PC-9 (cell line): Measurements from ENCODE around the gene GCC2. TPM values are rescaled to one million over a fixed set of nuclear protein-coding genes. Genes with fewer than 3 reads are reported as not detected.

ENCODE experiments used
- BruUV-seq: library from RNA; stranded (reverse); fragments of 400-500 nt; replicated peaks from 2 replicates; lab custom pipeline; 2021; lab: Mats Ljungman, UMichigan
- CTCF ChIA-PET: fragments of 300-600 bp; sonication (Branson Sonifier 250); formaldehyde crosslinking; loops from one replicate; lab custom pipeline; 2022; ENCODE audit warnings: antibody characterized with exemption; lab: Charles Lee
- POLR2A ChIA-PET: fragments of 300-600 bp; sonication (Branson Sonifier 250); formaldehyde crosslinking; loops from one replicate; lab custom pipeline; 2022; ENCODE audit warnings: antibody characterized with exemption; ENCODE audit not compliant: unreplicated experiment; lab: Charles Lee
- DNase-seq, 2 experiments: peaks; one replicate each; pipeline versions ENCODE4 v3.0.0 to v3.0.0-alpha.2; 2015 to 2022; ENCODE audit warnings: mixed read lengths in 1 of 2
- H2AFZ ChIP-seq: fragments of 200-600 bp; sonication (generic); 2 replicates; pipeline ENCODE4 v1.8.1; 2017; ENCODE audit warnings: antibody characterized with exemption
- H3F3A ChIP-seq: fragments of 200-600 bp; sonication (generic); 2 replicates; pipeline ENCODE4 v1.8.1; 2017; ENCODE audit warnings: antibody characterized with exemption, mild to moderate bottlenecking, low read depth; ENCODE audit not compliant: insufficient read depth
- H3K27ac ChIP-seq: fragments of 200-600 bp; sonication (generic); 2 replicates; pipeline ENCODE4 v1.6.1; 2016; ENCODE audit warnings: mixed run types
- H3K27me3 ChIP-seq: fragments of 200-600 bp; sonication (generic); 2 replicates; pipeline ENCODE4 v1.6.1; 2016; ENCODE audit warnings: low read depth, mixed run types; ENCODE audit not compliant: insufficient read depth
- H3K36me3 ChIP-seq: fragments of 200-600 bp; sonication (generic); 2 replicates; pipeline ENCODE4 v1.6.1; 2016; ENCODE audit warnings: low read depth, mixed run types
- H3K4me1 ChIP-seq: fragments of 200-600 bp; sonication (generic); replicated peaks from 2 replicates; pipeline ENCODE4 v1.6.1; 2016; ENCODE audit warnings: mixed run types; ENCODE audit not compliant: insufficient read depth
- H3K4me2 ChIP-seq: fragments of 200-600 bp; sonication (generic); 2 replicates; pipeline ENCODE4 v1.6.1; 2017; ENCODE audit warnings: mixed run types
- H3K4me3 ChIP-seq: fragments of 200-600 bp; sonication (generic); 2 replicates; pipeline ENCODE4 v1.6.1; 2016; ENCODE audit warnings: mixed run types
- H3K79me2 ChIP-seq: fragments of 200-600 bp; sonication (generic); 2 replicates; pipeline ENCODE4 v1.6.1; 2017; ENCODE audit warnings: low read depth, mixed run types
- H3K9me2 ChIP-seq: fragments of 200-600 bp; sonication (generic); 2 replicates; pipeline ENCODE4 v1.8.1; 2017; ENCODE audit warnings: mild to moderate bottlenecking; ENCODE audit not compliant: insufficient read depth
- H3K9me3 ChIP-seq: fragments of 200-600 bp; sonication (generic); 2 replicates; pipeline ENCODE4 v1.8.1; 2016; ENCODE audit warnings: low read depth; ENCODE audit not compliant: insufficient read depth
- H4K20me1 ChIP-seq: fragments of 200-600 bp; sonication (generic); 2 replicates; pipeline ENCODE4 v1.8.1; 2017; ENCODE audit not compliant: insufficient read depth
- CTCF ChIP-seq: fragments of 200-600 bp; sonication (generic); conservative IDR thresholded peaks from 2 replicates; pipeline ENCODE4 v1.6.1; 2017; ENCODE audit warnings: mixed run types, antibody characterized with exemption, mild to moderate bottlenecking, moderate library complexity
- EZH2 ChIP-seq: fragments of 200-600 bp; sonication (generic); IDR thresholded peaks from 2 replicates; pipeline ENCODE4 v1.8.0; 2017; ENCODE audit warnings: antibody characterized with exemption, low read depth
- intact Hi-C: fragments of 100-400 bp; cut with micrococcal nuclease; formaldehyde crosslinking; loops from one replicate; pipeline ENCODE4 v1.10.0; 2022; ENCODE audit not compliant: unreplicated experiment
- total RNA-seq: library from RNA; stranded (reverse); gene quantifications from 2 replicates; pipeline ENCODE4 v1.2.3, GENCODE V29; 2021

GCC2 gene
- total RNA-seq, 1 experiment from 2014 or later = 49.1 TPM

DNA sequence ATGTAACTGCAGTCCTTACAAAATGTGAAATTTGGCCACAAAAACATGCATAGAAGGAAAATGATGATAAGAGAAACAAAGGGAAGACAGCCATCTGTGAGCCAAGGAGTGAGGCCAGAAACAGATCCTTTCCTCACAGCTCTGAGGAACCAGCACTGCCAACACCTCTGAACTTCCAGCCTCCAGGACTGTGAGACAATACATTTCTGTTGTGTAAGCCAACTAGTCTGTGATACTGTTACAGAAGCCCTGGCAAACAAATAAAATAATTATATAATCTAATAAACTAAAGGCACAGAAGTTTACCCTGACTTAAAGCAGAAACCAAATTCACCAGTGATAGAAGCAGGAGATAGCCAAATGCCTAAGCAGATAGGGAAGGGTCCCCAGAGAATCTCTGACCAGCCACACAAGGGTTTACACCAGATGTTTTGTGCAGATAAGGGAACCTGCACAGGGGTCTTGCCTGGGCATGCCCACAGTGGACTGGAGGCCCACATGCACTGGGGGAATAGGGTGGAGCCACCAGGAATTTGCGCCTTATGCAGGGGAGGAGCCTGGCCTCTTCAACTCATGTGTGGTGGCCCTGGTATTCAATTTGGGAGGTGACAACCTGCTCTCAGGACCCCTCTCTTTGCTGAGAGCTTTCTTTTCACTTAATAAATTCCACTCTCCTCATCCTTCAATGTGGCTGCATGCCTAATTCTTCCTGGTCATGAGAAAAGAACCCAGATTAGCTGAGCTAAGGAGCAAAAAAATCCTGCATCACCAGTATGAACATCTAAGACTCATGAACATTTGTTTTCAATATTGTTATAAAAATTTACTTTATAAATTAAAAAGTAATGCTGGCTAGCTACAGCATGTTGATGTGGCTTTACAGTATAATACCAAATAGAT, 3.8 kb upstream of the GCC2 start:
- Histone ChIP-seq H3K79me2 (peaks cover 9% of the 10 kb centered on the region), H3K36me3 (no peaks in the 10 kb centered on the region), H3K27ac (no peak overlapping the region), H3K4me3 (no peak overlapping the region), H2AFZ (no peak overlapping the region), H4K20me1 (no peaks in the 10 kb centered on the region), H3K4me1 (peaks cover 9% of the 10 kb centered on the region), H3K4me2 (no peak overlapping the region), H3F3A (no peaks in the 10 kb centered on the region), H3K9me3 (no peaks in the 10 kb centered on the region), H3K9me2 (no peaks in the 10 kb centered on the region), H3K27me3 (no peaks in the 10 kb centered on the region)
- TF ChIP-seq CTCF (no peak), EZH2 (no peak)
- intact Hi-C loops = no loop called here
- ChIA-PET CTCF (interaction anchor here (0.7 kb wide), 1 partner anchor 201 kb away, joined by 4 read pairs; no protein-coding TSS in a partner anchor), POLR2A (no interaction called here)
- BruUV-seq = no TSS peak
- no peak for DNase-seq

- POLR2A ChIA-PET = no interaction called here
Measured at GRCh38 chr2:108446703-108447102, 2.3 kb upstream of the GCC2 start.

More at GRCh38 chr2:108446703-108447102, 2.3 kb upstream of the GCC2 start:
- Histone ChIP-seq H2AFZ (no peak overlapping the region), H3K36me3 (no peaks in the 10 kb centered on the region), H3F3A (no peaks in the 10 kb centered on the region), H3K4me3 (no peak overlapping the region), H3K4me1 (peaks cover 18% of the 10 kb centered on the region), H3K27me3 (no peaks in the 10 kb centered on the region), H4K20me1 (no peaks in the 10 kb centered on the region), H3K4me2 (no peak overlapping the region), H3K9me2 (no peaks in the 10 kb centered on the region), H3K79me2 (peaks cover 19% of the 10 kb centered on the region), H3K27ac (no peak overlapping the region), H3K9me3 (no peaks in the 10 kb centered on the region)
- DNase-seq = no peak
- no peak for TF ChIP-seq EZH2
- no peak for TF ChIP-seq CTCF
- BruUV-seq = no TSS peak
- intact Hi-C loops = no loop called here
- CTCF ChIA-PET = no interaction called here
